GM12892 (cell line): ENCODE results near the gene PFDN1.
A peak's percentile ranks its signal among the peaks of the same experiment; 100 is the strongest.
"Not testable (repeated sequence)": the region's sequence is repeated elsewhere in the genome, so short reads cannot be mapped to it uniquely, and the experiment has no call there.

ENCODE experiments used
- DNase-seq: peaks from one replicate; pipeline ENCODE4 v3.0.0; 2011; ENCODE audit not compliant: insufficient read length
- FAIRE-seq: peaks from 2 replicates; lab custom pipeline; 2011; peaks lifted over from hg19 to GRCh38; lab: Jason Lieb, UNC
- POLR2A ChIP-seq: IDR thresholded peaks from 2 replicates; pipeline ENCODE4 v1.6.1; 2011; ENCODE audit warnings: low read depth, low read length, control low read depth
- POLR2AphosphoS5 ChIP-seq: IDR thresholded peaks from 2 replicates; pipeline ENCODE4 v1.6.1; 2011; ENCODE audit warnings: low read depth, low read length, control low read depth
- TAF1 ChIP-seq: IDR thresholded peaks from 2 replicates; pipeline ENCODE4 v1.6.1; 2011; ENCODE audit warnings: low read depth, mild to moderate bottlenecking, control low read depth, low read length, borderline replicate concordance

The PFDN1 gene

DNA sequence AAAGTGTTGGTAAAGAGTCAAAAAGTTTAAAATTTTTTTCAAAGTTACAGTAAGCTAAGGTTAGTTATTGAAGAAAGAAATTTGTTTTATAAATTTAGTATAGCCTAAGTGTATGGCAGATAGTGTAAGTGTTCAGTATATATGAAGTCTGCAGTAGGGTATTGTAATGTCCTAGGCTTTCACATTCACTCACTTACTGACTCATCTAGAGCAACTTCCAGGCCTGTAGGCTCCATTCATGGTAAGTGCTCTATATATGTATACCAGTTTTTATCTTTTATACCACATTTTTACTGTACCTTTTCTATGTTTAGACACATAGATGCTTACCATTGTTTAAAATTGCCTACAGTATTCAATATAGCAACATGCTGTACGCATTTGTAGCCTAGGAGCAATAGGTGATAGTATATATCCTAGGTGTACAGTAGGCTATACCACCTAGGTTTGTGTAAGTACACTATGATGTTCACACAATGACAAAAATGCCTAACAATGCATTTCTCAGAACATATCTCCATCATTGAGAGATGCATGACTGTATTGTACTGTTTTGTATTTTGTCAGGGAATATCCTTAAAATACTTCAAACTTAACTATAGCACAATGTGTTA lies 89.4 kb downstream of the PFDN1 start:
- TF ChIP-seq POLR2AphosphoS5 (no peak), POLR2A (no peak), TAF1 (no peak)
- no peak for DNase-seq
- FAIRE-seq = no peak

DNA sequence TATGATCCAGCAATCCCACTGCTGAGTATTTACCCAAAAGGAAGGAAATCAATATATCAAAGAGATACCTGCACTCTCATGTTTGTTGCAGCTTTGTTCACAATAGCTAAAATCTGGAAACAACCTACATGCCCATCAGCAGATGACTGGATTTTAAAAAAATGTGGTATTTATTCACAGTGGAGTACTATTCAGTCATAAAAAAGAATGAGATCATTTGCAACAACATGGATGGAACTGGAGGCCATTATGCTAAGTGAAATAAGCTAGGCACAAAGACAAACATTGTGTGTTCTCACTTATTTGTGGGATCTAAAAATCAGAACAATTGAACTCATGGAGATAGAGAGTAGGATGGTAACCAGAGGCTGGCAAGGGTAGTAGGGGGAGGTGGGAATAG lies 94.8 kb downstream of the PFDN1 start:
- DNase-seq (no peak), FAIRE-seq (no peak)
- TF ChIP-seq POLR2A (no peak), POLR2AphosphoS5 (no peak), TAF1 (no peak)

GRCh38 chr5:140207250-140207964 lies 95.5 kb downstream of the PFDN1 start:
- no peak for DNase-seq
- TF ChIP-seq POLR2A = no peak
- no peak for TF ChIP-seq TAF1
- TF ChIP-seq POLR2AphosphoS5 = no peak
- FAIRE-seq = peak; percentile 44

DNA sequence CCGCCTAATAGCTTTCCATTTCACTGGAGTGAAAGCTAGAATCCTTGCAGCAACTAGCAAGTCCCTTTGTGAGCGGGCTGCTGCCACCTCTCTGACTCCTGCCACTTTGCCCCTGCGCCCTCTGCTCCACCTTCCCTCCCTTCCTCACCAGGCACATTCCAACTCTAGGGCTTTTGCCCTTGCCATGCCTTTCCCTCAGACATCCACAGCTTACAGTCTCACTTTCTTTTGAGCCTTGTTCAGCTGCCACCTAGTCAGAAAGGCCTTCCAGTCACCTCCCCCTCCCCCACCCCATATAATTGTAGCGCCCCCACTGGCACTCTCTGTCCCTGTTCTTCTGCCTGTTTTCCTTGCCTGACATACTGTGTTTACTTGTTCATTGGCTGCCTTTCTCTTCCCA lies 96.9 kb downstream of the PFDN1 start:
- TF ChIP-seq POLR2A (no peak), TAF1 (no peak), POLR2AphosphoS5 (no peak)
- no peak for FAIRE-seq

DNA sequence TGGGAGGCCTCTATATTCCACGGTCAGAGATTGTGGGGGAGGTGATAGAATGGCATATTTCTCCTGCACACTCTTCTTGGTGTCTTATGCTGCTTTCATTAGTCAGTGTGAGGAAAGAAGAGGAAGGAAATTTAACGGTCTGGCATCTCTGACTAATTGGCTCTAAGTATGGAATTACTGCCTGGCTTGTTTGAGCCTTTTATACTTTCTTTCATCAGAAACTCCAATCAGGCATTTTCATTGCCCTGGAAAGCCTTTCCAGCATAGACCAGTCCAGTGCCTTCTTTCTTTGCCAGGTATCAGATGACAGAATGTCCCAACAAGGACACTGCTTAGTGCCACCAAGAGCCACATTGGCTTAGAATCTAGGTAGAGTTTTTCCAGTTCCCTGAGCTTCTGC lies 97.7 kb downstream of the PFDN1 start:
- TF ChIP-seq POLR2AphosphoS5 = no peak
- TF ChIP-seq POLR2A = no peak
- FAIRE-seq (no peak), DNase-seq (no peak)

More for the DNA sequence above, 96.9 kb downstream of the PFDN1 start:
- DNase-seq = no peak

- TF ChIP-seq POLR2AphosphoS5 (no peak), POLR2A (no peak), TAF1 (no peak)
- DNase-seq = no peak
- FAIRE-seq = no peak
Observed at GRCh38 chr5:140202610-140203009, 100.3 kb downstream of the PFDN1 start.

DNA sequence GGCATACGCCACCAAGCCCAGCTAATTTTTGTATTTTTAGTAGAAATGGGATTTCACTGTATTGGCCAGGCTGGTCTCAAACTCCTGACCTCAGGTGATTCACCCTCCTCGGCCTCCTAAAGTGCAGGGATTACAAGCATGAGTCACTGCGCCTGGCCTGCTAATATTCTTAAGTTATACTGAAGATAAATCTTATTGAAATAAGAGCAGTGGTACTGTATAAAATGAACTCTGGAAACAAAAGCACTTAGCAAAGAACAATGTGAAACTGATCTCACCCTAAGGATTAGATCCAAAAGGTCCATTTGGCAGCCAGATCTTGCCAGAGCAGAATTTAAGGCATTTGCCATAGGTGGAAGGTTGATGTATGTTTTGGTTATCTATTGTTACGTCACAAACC lies 100.8 kb downstream of the PFDN1 start:
- no peak for DNase-seq
- TF ChIP-seq POLR2AphosphoS5 (no peak), POLR2A (no peak), TAF1 (no peak)
- no peak for FAIRE-seq

GRCh38 chr5:140198915-140199314 lies 104.0 kb downstream of the PFDN1 start:
- DNase-seq, FAIRE-seq: not testable (repeated sequence)

- FAIRE-seq = no peak
Observed at GRCh38 chr5:140197023-140197422, 105.9 kb downstream of the PFDN1 start.

DNA sequence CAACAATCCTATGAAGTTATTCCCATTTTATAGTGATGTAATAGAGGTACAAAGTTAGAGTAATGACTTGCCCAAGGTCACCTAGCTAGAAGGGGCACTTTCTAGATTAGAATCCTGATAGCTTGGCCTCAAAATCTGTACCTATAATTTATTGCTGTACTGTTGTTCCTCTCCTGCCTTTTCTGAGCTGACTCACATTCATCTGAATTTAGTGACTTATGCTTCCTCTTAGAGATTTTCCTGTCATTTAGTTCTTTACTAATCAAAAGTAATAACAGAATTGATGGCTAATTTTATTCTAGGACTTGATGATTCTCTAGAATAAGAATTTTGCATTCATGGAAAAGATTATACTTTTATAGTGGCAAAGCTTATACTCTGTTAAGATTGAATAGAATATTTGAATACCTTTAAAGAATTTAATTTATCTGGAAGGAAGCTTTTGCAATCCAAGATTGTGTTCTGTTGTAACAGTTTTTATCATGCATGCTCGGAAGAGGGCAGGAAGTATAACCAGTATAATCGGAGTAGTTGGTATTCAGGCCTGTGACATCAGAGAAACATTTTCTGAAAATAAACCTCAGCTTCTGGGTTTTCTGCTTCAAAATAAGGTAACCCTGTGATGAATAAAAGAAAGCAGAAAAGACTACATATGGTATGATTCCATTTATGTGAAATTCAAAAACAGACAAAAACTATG lies 106.6 kb downstream of the PFDN1 start:
- FAIRE-seq = no peak
- TF ChIP-seq POLR2AphosphoS5 (no peak), POLR2A (no peak)
- no peak for DNase-seq

More at GRCh38 chr5:140197023-140197422, 105.9 kb downstream of the PFDN1 start:
- no peak for DNase-seq
- TF ChIP-seq POLR2AphosphoS5 (no peak), TAF1 (no peak), POLR2A (no peak)
